ENCODE results near the gene XRCC1. TPM values are rescaled to one million over a fixed set of nuclear protein-coding genes. Genes with fewer than 3 reads are reported as not detected.

XRCC1 gene
- total RNA-seq, 1 experiment from 2014 or later: 38.0 TPM

DNA sequence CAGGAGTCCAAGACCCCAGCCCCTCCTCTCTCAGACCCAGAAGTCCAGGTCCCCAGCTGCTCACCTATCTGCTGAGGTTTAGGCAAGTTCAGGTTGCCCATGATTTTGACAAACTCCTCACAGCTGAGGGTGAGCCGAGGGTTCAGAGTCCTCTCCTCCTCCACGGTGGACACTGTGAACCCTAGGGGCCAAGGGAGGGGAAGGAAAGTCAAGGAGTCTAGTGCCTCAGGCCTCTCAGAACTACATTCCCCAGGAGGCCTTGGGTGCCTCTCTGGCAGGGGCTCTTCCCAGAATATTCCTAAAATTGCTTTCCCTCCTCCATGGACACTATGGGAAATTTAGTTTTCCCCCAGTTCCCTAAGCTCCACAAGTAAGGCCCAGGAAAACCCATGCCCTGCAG is 67.4 kb downstream of the XRCC1 start:
- TF ChIP-seq, protein P1, sequence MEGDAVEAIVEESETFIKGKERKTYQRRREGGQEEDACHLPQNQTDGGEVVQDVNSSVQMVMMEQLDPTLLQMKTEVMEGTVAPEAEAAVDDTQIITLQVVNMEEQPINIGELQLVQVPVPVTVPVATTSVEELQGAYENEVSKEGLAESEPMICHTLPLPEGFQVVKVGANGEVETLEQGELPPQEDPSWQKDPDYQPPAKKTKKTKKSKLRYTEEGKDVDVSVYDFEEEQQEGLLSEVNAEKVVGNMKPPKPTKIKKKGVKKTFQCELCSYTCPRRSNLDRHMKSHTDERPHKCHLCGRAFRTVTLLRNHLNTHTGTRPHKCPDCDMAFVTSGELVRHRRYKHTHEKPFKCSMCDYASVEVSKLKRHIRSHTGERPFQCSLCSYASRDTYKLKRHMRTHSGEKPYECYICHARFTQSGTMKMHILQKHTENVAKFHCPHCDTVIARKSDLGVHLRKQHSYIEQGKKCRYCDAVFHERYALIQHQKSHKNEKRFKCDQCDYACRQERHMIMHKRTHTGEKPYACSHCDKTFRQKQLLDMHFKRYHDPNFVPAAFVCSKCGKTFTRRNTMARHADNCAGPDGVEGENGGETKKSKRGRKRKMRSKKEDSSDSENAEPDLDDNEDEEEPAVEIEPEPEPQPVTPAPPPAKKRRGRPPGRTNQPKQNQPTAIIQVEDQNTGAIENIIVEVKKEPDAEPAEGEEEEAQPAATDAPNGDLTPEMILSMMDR (conservative IDR thresholded peaks at IDR 0.05): no peak
- H2BK20ac ChIP-seq (ENCODE audit: low read depth, low read length, poor library complexity, severe bottlenecking): no peak overlapping the region
- no peak overlapping the region for H3K4me2 ChIP-seq (ENCODE audit: insufficient read depth, insufficient read length, low read length)
- no peak overlapping the region for H3K56ac ChIP-seq (ENCODE audit: insufficient read length, low read depth, low read length)
- no peak overlapping the region for H2BK15ac ChIP-seq (ENCODE audit: low read depth, low read length)
- no peaks in the 10 kb centered on the region for H3K4me1 ChIP-seq (ENCODE audit: insufficient read depth, low read length)
- Mint-ChIP-seq H3K4me3 (no peak overlapping the region), H3K27ac (peak overlapping the region in 1 of 3 experiments; percentile 73; a peak in 2 of 7 replicates), H3K27me3 (ENCODE audit: low read depth) (peaks cover 10% of the 10 kb centered on the region), H3K9me3 (no peaks in the 10 kb centered on the region; a peak in 2 of 5 replicates), H3K36me3 (ENCODE audit: insufficient read depth in 1 of 3, low read depth in 3 of 3) (peaks cover 17 to 25% (median 20%) of the 10 kb centered on the region in 3 experiments; a peak in 6 of 7 replicates), H3K4me1 (peaks cover 10 to 12% of the 10 kb centered on the region in 2 experiments)
- H3K79me1 ChIP-seq (ENCODE audit: insufficient read depth, low read depth, low read length, poor library complexity, severe bottlenecking): no peaks in the 10 kb centered on the region
- no peak overlapping the region for H3K27ac ChIP-seq (ENCODE audit: insufficient read length, low read depth, low read length)
- no peak overlapping the region for H2AFZ ChIP-seq (ENCODE audit: low read length)
- no peaks in the 10 kb centered on the region for H3K79me2 ChIP-seq (ENCODE audit: insufficient read depth, low read length)
- no peak overlapping the region for H3K14ac ChIP-seq (ENCODE audit: insufficient read depth, low read length)
- no peaks in the 10 kb centered on the region for H3K9me3 ChIP-seq (ENCODE audit: control insufficient read depth, low read depth, low read length)
- no peak overlapping the region for H3K9ac ChIP-seq (ENCODE audit: extremely low read depth, insufficient read length, low read length)
- no peak overlapping the region for H4K8ac ChIP-seq (replicated peaks; ENCODE audit: insufficient read length, low read depth, low read length)
- no peak overlapping the region for H4K91ac ChIP-seq (ENCODE audit: insufficient read length, low read depth, low read length)
- DNase-seq: no peak
- no peaks in the 10 kb centered on the region for H4K20me1 ChIP-seq (ENCODE audit: control insufficient read depth, insufficient read depth, insufficient read length)
- H3K27me3 ChIP-seq (ENCODE audit: insufficient read depth, low read length): peaks cover 2% of the 10 kb centered on the region; the same call in 1 of the 2 replicates
- WGBS (ENCODE audit: extremely low coverage, insufficient read length, low lambda C conversion rate): no CpG with 5 or more reads among the region's 2 CpGs
- H3K4ac ChIP-seq (ENCODE audit: low read depth, low read length): no peak overlapping the region
- H3K18ac ChIP-seq (ENCODE audit: insufficient read length, low read depth, low read length): no peak overlapping the region
- H2AK5ac ChIP-seq (ENCODE audit: insufficient read length, low read length): no peak overlapping the region
- no peak overlapping the region for H2BK12ac ChIP-seq (ENCODE audit: insufficient read length, low read depth, low read length)
- no peak overlapping the region for H4K5ac ChIP-seq (ENCODE audit: insufficient read length, low read depth, low read length)
- H3K23me2 ChIP-seq (ENCODE audit: insufficient read length, low read depth, low read length, poor library complexity, severe bottlenecking): peaks cover 16% of the 10 kb centered on the region
- no peak overlapping the region for H2BK120ac ChIP-seq (ENCODE audit: low read depth, low read length, poor library complexity, severe bottlenecking)
- H3T11ph ChIP-seq (ENCODE audit: low read length): no peak overlapping the region
- no peak overlapping the region for H2BK5ac ChIP-seq (ENCODE audit: insufficient read length, low read length)
- H3K23ac ChIP-seq (ENCODE audit: insufficient read length, low read depth, low read length): no peak overlapping the region

All from H9 (cell line).